Pancreas (tissue), 10 donors: ENCODE results near the gene ZNF581. TPM values are rescaled to one million over a fixed set of nuclear protein-coding genes. Genes with fewer than 3 reads are reported as not detected.

ENCODE experiments used
- ATAC-seq, 4 donors: fragments of 200-7000 bp; cut with Tn5 transposase; one replicate each; pipeline versions ENCODE4 v1.8.0 to v1.9.1; 2020; ENCODE audit warnings: mild to moderate bottlenecking in 4 of 4, moderate library complexity in 4 of 4
- DNase-seq, 6 donors: peaks; one replicate each; pipeline ENCODE4 v3.0.0-alpha.2; 2020
- FAIRE-seq: peaks from 2 replicates; lab custom pipeline; 2012; peaks lifted over from hg19 to GRCh38; lab: Jason Lieb, UNC
- H3K27ac ChIP-seq, 4 donors: fragments of 200-600 bp; sonication (generic); 1 replicate in 3 of 4; 2 replicates in 1 of 4; pipeline versions ENCODE4 v1.5.0 to v1.8.0; 2020
- H3K27me3 ChIP-seq, 4 donors: fragments of 200-600 bp; one replicate each; pipeline ENCODE4 v1.8.0; 2021
- H3K36me3 ChIP-seq, 3 donors: fragments of 200-600 bp; sonication (generic) in 1 of 3; one replicate each; pipeline versions ENCODE4 v1.5.0 to v1.8.0; 2020 to 2021
- H3K4me1 ChIP-seq, 3 donors: fragments of 200-600 bp; one replicate each; pipeline ENCODE4 v1.8.0; 2021
- H3K4me3 ChIP-seq, 4 donors: fragments of 200-600 bp; sonication (generic) in 2 of 4; one replicate each; pipeline versions ENCODE4 v1.5.0 to v1.8.0; 2020 to 2021
- H3K9me3 ChIP-seq, 4 donors: fragments of 200-600 bp; one replicate each; pipeline ENCODE4 v1.8.0; 2021
- CTCF ChIP-seq, 4 donors: fragments of 200-600 bp; sonication (generic) in 3 of 4; IDR thresholded peaks; one replicate each; pipeline versions ENCODE4 v1.5.0 to v1.8.0; 2021; ENCODE audit warnings: antibody characterized with exemption in 4 of 4
- WGBS, 2 donors: extraction: QIAGEN DNeasy Blood & Tissue Kit; methylation state at CpG; one replicate each; pipeline ENCODE4 v1.1.7; 2013; 5-methylcytosine and 5-hydroxymethylcytosine counted together
- intact Hi-C, 3 donors: fragments of 100-400 bp; cut with DNase I; formaldehyde crosslinking; loops; one replicate each; pipeline versions ENCODE4 v1.11.1 to v1.14.2; 2022
- polyA plus RNA-seq, 2 donors: library from polyadenylated mRNA; stranded (reverse); fragments of 200-250 nt; gene quantifications; one replicate each; pipeline ENCODE4 v1.2.3, GENCODE V29; 2013
- total RNA-seq, 6 donors: library from RNA; stranded (reverse); fragmentation: NEBNext Ultra II Directional in 4 of 6; extraction: Animal tissue kit (Norgen Biotek cat#: 25700) in 4 of 6; gene quantifications; one replicate each; pipeline versions ENCODE4 v1.2.1 to v1.2.4, GENCODE V29; 2021 to 2023
- donor health status: healthy with polysubstance abuse.
- donor health status: DM: no; HTN: no; CAD: no; lungs with moderate emphysema.
- donor health status: DM: no; HTN: no; CAD: no.
- donor health status: control.
- donor health status: control.
- donor health status: Bipolar disorder and iron deficiency.
- donor health status: DM: yes; HTN: yes; CAD: no.
- donor health status: DM: no; HTN: no; CAD: no.
- donor health status: DM: no; HTN: no; CAD: no.
- donor health status: DM: yes; HTN: yes; CAD: no.

ZNF581 gene
- total and polyA plus RNA-seq, 8 donors = 12.9 to 23.2 (median 15.2) TPM

GRCh38 chr19:55654868-55655647 is 11.6 kb downstream of the ZNF581 start, which contains the start of gene U2AF2:
TSS of gene U2AF2 (plus strand) at chr19:55655035. CDS start at chr19:55655105, 70 bp downstream.
- intact Hi-C loops = no loop called here
- H3K27me3 ChIP-seq = no peaks in the 10 kb centered on the region
- TF ChIP-seq CTCF (IDR thresholded peaks at IDR 0.05) = no peak
- no peak for FAIRE-seq
- H3K4me1 ChIP-seq = peaks cover 18 to 24% (median 22%) of the 10 kb centered on the region in 3 donors
- H3K9me3 ChIP-seq = no peaks in the 10 kb centered on the region
- peaks cover 0 to 9% (median 7%) of the 10 kb centered on the region in 3 donors for H3K36me3 ChIP-seq
- H3K4me3 ChIP-seq = peak within 1 kb of the TSS; percentile 66 to 100 (median 97)
- H3K27ac ChIP-seq = peak within 1 kb of the TSS; percentile 98 to 99 (median 98)
- 1% methylated on average over 62 to 95 of the region's 95 CpGs for WGBS, 2 donors
- peak; percentile 63 to 76 (median 69) for ATAC-seq
- peak; percentile 94 to 99 (median 98) for DNase-seq

- Histone ChIP-seq H3K27ac (peak overlapping the region; percentile 98 to 99 (median 98)), H3K36me3 (peaks cover 0 to 11% (median 11%) of the 10 kb centered on the region in 3 donors), H3K27me3 (no peaks in the 10 kb centered on the region), H3K4me3 (peak overlapping the region; percentile 66 to 100 (median 97)), H3K4me1 (peaks cover 18 to 24% (median 22%) of the 10 kb centered on the region in 3 donors), H3K9me3 (no peaks in the 10 kb centered on the region)
- no peak for DNase-seq
- FAIRE-seq = no peak
- intact Hi-C loops = no loop called here
- TF ChIP-seq CTCF (IDR thresholded peaks at IDR 0.05) = no peak
- 1% methylated on average over 19 of the region's 19 CpGs for WGBS, 2 donors
- ATAC-seq = no peak
These were observed 12.2 kb downstream of the ZNF581 start for GRCh38 chr19:55655648-55656040.

- FAIRE-seq (no peak), DNase-seq (no peak), ATAC-seq (no peak)
- H3K27ac ChIP-seq = peak overlapping the region in 1 of 4 donors; percentile 12
- H3K4me3 ChIP-seq = peak overlapping the region in 3 of 4 donors; percentile 66 to 100 (median 95)
- intact Hi-C loops = no loop called here
- H3K4me1 ChIP-seq = peaks cover 18 to 24% (median 22%) of the 10 kb centered on the region in 3 donors
- H3K27me3 ChIP-seq = no peaks in the 10 kb centered on the region
- no peak for TF ChIP-seq CTCF (IDR thresholded peaks at IDR 0.05)
- H3K9me3 ChIP-seq = no peaks in the 10 kb centered on the region
- H3K36me3 ChIP-seq = peaks cover 0 to 14% (median 14%) of the 10 kb centered on the region in 3 donors
- 36% methylated on average over 7 of the region's 7 CpGs for WGBS, 2 donors
These were observed 13.1 kb downstream of the ZNF581 start for GRCh38 chr19:55656552-55656951.

- no peaks in the 10 kb centered on the region for H3K9me3 ChIP-seq
- ATAC-seq = no peak
- peaks cover 18 to 24% (median 22%) of the 10 kb centered on the region in 3 donors for H3K4me1 ChIP-seq
- peak in 3 of 6 donors; percentile 26 to 64 (median 53) for DNase-seq
- FAIRE-seq = no peak
- peaks cover 0 to 14% (median 14%) of the 10 kb centered on the region in 3 donors for H3K36me3 ChIP-seq
- TF ChIP-seq CTCF (IDR thresholded peaks at IDR 0.05) = no peak
- 12 to 16% methylated on average over 18 of the region's 18 CpGs for WGBS, 2 donors
- intact Hi-C loops = no loop called here
- H3K4me3 ChIP-seq = peak overlapping the region in 2 of 4 donors; percentile 66 to 100
- peak overlapping the region in 1 of 4 donors; percentile 12 for H3K27ac ChIP-seq
- no peaks in the 10 kb centered on the region for H3K27me3 ChIP-seq
These were observed 13.7 kb downstream of the ZNF581 start for GRCh38 chr19:55656988-55657747.
